ENCODE measurements around the gene ROR1.

Gene ROR1

DNA sequence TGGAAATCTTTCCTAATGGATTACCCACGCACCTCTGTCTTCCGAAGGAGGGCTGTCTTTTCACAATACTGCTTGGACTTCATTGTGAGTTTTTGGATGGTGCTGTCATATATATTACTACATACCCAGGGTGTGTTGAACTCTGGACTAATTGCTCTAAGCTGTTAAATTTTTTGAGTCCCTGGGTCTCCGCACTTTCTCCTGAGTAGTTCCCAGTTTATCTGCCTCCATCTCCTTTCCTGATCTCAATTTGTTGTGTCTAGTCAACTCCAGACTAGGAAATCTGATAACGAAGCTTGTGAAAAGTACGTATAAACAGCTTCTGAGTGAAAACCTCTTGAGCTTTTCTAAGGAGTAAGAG lies 211.1 kb downstream of the ROR1 start:
- Histone ChIP-seq H3K27me3 (replicated peaks; ENCODE audit: insufficient read depth, low read length) (no peaks in the 10 kb centered on the region), H3K9ac (ENCODE audit: low read length) (no peak overlapping the region), H3K4me3 (ENCODE audit: low read length) (no peak overlapping the region), H2AFZ (ENCODE audit: low read length) (no peak overlapping the region), H3K4me2 (ENCODE audit: low read depth, low read length) (no peak overlapping the region), H3K27ac (ENCODE audit: low read length) (no peak overlapping the region), H3K36me3 (replicated peaks; ENCODE audit: insufficient read depth, low read length) (no peaks in the 10 kb centered on the region), H3K9me3 (replicated peaks; ENCODE audit: insufficient read depth, low read length) (no peaks in the 10 kb centered on the region), H3K9me2 (replicated peaks; ENCODE audit: insufficient read depth, low read length) (no peaks in the 10 kb centered on the region), H3K4me1 (ENCODE audit: low read length) (no peaks in the 10 kb centered on the region), H3K79me2 (ENCODE audit: low read length) (no peaks in the 10 kb centered on the region), H3F3A (ENCODE audit: insufficient read depth, low read length) (no peaks in the 10 kb centered on the region), H4K20me1 (ENCODE audit: insufficient read depth, low read length) (no peaks in the 10 kb centered on the region)
- DNase-seq: no peak
- TF ChIP-seq EZH2 (optimal IDR thresholded peaks at IDR 0.05; ENCODE audit: low read depth, low read length) (no peak), EZH2phosphoT487 (IDR thresholded peaks at IDR 0.05; ENCODE audit: low read length) (no peak)
- TF ChIP-seq, protein P1, sequence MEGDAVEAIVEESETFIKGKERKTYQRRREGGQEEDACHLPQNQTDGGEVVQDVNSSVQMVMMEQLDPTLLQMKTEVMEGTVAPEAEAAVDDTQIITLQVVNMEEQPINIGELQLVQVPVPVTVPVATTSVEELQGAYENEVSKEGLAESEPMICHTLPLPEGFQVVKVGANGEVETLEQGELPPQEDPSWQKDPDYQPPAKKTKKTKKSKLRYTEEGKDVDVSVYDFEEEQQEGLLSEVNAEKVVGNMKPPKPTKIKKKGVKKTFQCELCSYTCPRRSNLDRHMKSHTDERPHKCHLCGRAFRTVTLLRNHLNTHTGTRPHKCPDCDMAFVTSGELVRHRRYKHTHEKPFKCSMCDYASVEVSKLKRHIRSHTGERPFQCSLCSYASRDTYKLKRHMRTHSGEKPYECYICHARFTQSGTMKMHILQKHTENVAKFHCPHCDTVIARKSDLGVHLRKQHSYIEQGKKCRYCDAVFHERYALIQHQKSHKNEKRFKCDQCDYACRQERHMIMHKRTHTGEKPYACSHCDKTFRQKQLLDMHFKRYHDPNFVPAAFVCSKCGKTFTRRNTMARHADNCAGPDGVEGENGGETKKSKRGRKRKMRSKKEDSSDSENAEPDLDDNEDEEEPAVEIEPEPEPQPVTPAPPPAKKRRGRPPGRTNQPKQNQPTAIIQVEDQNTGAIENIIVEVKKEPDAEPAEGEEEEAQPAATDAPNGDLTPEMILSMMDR (IDR thresholded peaks at IDR 0.05; ENCODE audit: low read length): no peak

DNA sequence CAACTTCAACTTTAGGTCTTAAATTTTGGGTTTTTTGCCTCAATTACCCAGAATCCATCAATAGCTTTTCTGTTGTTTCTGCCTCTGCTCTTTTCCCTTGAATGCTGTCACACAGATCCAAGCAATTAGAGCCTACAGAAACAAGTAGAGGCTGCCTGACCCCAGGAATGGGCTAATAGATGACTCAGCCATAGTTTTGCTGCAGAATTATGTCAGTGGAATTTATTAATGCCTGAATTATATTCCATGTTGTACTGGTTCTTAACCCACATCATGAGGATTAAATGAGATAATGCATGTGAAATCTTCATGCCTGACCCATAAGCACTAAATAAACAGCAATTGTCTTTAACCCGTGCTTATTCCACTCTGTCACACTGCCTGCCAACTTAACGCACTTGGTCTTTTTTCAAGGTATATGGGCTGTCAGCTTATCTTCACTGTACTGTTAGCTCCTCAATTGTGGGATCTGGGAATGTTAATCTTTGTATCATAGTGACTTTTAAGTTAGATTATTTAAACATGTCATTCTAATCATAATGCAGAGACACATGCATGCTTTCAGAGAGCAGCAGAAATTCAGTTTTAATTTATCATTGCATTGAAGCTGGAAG lies 213.3 kb downstream of the ROR1 start:
- Histone ChIP-seq H3K9ac (ENCODE audit: low read length) (no peak overlapping the region), H3K27me3 (replicated peaks; ENCODE audit: insufficient read depth, low read length) (no peaks in the 10 kb centered on the region), H3K4me2 (ENCODE audit: low read depth, low read length) (no peak overlapping the region), H3F3A (ENCODE audit: insufficient read depth, low read length) (no peaks in the 10 kb centered on the region), H3K9me3 (replicated peaks; ENCODE audit: insufficient read depth, low read length) (no peaks in the 10 kb centered on the region), H3K36me3 (replicated peaks; ENCODE audit: insufficient read depth, low read length) (no peaks in the 10 kb centered on the region), H3K4me1 (ENCODE audit: low read length) (no peaks in the 10 kb centered on the region), H3K79me2 (ENCODE audit: low read length) (no peaks in the 10 kb centered on the region), H4K20me1 (ENCODE audit: insufficient read depth, low read length) (no peaks in the 10 kb centered on the region), H3K4me3 (ENCODE audit: low read length) (no peak overlapping the region), H2AFZ (ENCODE audit: low read length) (no peak overlapping the region), H3K27ac (ENCODE audit: low read length) (no peak overlapping the region), H3K9me2 (replicated peaks; ENCODE audit: insufficient read depth, low read length) (no peaks in the 10 kb centered on the region)
- DNase-seq: no peak
- TF ChIP-seq, protein P1 (IDR thresholded peaks at IDR 0.05; ENCODE audit: low read length): no peak
- TF ChIP-seq EZH2 (optimal IDR thresholded peaks at IDR 0.05; ENCODE audit: low read depth, low read length) (no peak), EZH2phosphoT487 (IDR thresholded peaks at IDR 0.05; ENCODE audit: low read length) (no peak)

DNA sequence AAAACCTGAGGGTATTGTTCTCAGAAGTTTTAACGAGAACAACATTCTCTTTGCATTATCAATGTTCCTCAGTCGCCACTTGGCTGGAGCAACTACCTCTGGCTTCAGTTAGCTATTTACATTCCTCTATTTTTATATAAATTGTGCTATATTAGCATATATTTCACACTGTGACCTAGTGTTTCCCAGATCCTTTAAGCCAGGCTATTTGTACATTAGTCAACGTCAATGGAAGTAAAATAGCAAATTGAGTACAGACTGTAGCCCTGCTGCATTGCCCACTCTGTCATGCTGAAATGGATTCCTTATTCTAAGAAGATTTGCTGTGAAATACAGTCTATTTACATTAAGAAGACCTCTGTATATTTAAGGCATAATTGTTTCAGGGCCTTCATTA lies 213.8 kb downstream of the ROR1 start:
- TF ChIP-seq EZH2phosphoT487 (IDR thresholded peaks at IDR 0.05; ENCODE audit: low read length) (no peak), EZH2 (optimal IDR thresholded peaks at IDR 0.05; ENCODE audit: low read depth, low read length) (no peak)
- TF ChIP-seq, protein P1 (IDR thresholded peaks at IDR 0.05; ENCODE audit: low read length): no peak
- H3F3A ChIP-seq (ENCODE audit: insufficient read depth, low read length): no peaks in the 10 kb centered on the region
- no peak overlapping the region for H3K4me2 ChIP-seq (ENCODE audit: low read depth, low read length)
- no peaks in the 10 kb centered on the region for H4K20me1 ChIP-seq (ENCODE audit: insufficient read depth, low read length)
- H3K79me2 ChIP-seq (ENCODE audit: low read length): no peaks in the 10 kb centered on the region
- H3K9me2 ChIP-seq (replicated peaks; ENCODE audit: insufficient read depth, low read length): no peaks in the 10 kb centered on the region
- no peaks in the 10 kb centered on the region for H3K36me3 ChIP-seq (replicated peaks; ENCODE audit: insufficient read depth, low read length)
- no peak overlapping the region for H3K4me3 ChIP-seq (ENCODE audit: low read length)
- H3K27me3 ChIP-seq (replicated peaks; ENCODE audit: insufficient read depth, low read length): no peaks in the 10 kb centered on the region
- no peak overlapping the region for H3K27ac ChIP-seq (ENCODE audit: low read length)
- no peaks in the 10 kb centered on the region for H3K9me3 ChIP-seq (replicated peaks; ENCODE audit: insufficient read depth, low read length)
- H3K4me1 ChIP-seq (ENCODE audit: low read length): no peaks in the 10 kb centered on the region
- no peak overlapping the region for H2AFZ ChIP-seq (ENCODE audit: low read length)
- H3K9ac ChIP-seq (ENCODE audit: low read length): no peak overlapping the region
- DNase-seq: no peak
